Stimulated activated naive B cell treated with anti-CD40 and anti-IgM and Interleukin-4, amounts not matched to agents 10 μg/mL and 1 μg/mL and 100 μg/mL, for 72 hours (primary cell): ENCODE data around the gene CCDC112.
A peak's percentile ranks its signal among the peaks of the same experiment; 100 is the strongest.
"Not testable (repeated sequence)": the region's sequence is repeated elsewhere in the genome, so short reads cannot be mapped to it uniquely, and the experiment has no call there.

Source experiments
- ATAC-seq, 2 donors: fragments of 150-1000 bp; cut with Tn5 transposase; replicated peaks; 2 replicates each; pipeline ENCODE4 v1.10.0; 2021; ENCODE audit warnings: moderate library complexity in 1 of 2
- DNase-seq: peaks from one replicate; pipeline ENCODE4 v3.0.0; 2021
- H3K27ac Mint-ChIP-seq: one replicate; pipeline ENCODE4 v1.8.0; 2022; ENCODE audit warnings: mild to moderate bottlenecking, mixed read lengths
- H3K27me3 Mint-ChIP-seq, 2 donors: one replicate each; pipeline ENCODE4 v1.8.0; 2022; ENCODE audit warnings: mixed read lengths in 2 of 2
- H3K36me3 Mint-ChIP-seq, 2 donors: one replicate each; pipeline ENCODE4 v1.8.0; 2022; ENCODE audit warnings: mixed read lengths in 2 of 2, mild to moderate bottlenecking in 1 of 2
- H3K4me1 Mint-ChIP-seq, 2 donors: one replicate each; pipeline ENCODE4 v1.8.0; 2022; ENCODE audit warnings: mixed read lengths in 2 of 2, mild to moderate bottlenecking in 1 of 2
- H3K4me3 Mint-ChIP-seq, 2 donors: one replicate each; pipeline ENCODE4 v1.8.0; 2022; ENCODE audit warnings: mild to moderate bottlenecking in 2 of 2, mixed read lengths in 2 of 2, moderate library complexity in 1 of 2
- H3K9me3 Mint-ChIP-seq, 2 donors: one replicate each; pipeline ENCODE4 v1.8.0; 2022; ENCODE audit warnings: mixed read lengths in 2 of 2, mild to moderate bottlenecking in 1 of 2

Gene CCDC112

DNA sequence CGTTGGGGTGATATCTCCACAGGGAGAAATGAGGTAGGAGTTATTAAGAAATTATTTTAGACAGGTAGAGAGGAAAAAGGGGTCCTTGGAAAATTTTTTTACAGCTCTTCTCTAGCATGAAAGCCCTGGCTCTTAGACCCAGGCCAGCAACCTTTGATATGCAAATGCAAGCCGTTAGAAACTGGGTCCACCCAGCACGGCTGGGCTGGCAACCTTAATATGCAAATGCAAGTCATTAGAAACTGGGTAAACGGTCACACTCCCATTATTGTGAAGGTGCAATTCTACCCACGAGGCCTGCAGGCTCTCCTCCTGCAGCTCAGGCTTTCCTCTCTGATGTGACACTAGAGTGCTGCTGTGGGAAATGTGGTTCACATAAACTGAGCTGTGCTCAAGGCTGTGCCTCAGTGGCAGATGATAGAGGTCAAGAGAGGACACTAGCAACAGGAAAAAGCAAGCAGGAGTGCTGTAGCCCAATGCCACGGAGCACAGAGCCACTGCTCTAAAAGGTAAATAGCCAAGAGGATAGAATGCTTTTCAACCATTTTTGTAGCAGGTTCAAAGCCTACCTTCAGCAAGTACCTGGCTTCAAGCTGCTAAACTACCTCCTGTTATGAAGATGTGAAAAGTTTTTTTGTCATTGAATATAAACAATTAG lies 32.3 kb upstream of the CCDC112 start:
- Mint-ChIP-seq H3K4me1 (peaks cover 20 to 38% of the 10 kb centered on the region in 2 donors), H3K27me3 (peaks cover 14 to 16% of the 10 kb centered on the region in 2 donors)
- not testable (repeated sequence) for DNase-seq, H3K4me3 Mint-ChIP-seq, H3K27ac Mint-ChIP-seq, H3K36me3 Mint-ChIP-seq, H3K9me3 Mint-ChIP-seq
- peak in 1 of 2 donors; percentile 37 for ATAC-seq

GRCh38 chr5:115325296-115325959 lies 29.0 kb upstream of the CCDC112 start:
- DNase-seq = no peak
- no peaks in the 10 kb centered on the region for H3K36me3 Mint-ChIP-seq
- no peak overlapping the region for H3K27ac Mint-ChIP-seq
- H3K4me1 Mint-ChIP-seq = peaks cover 9 to 18% of the 10 kb centered on the region in 2 donors
- ATAC-seq = no peak
- H3K9me3 Mint-ChIP-seq = peaks cover 0 to 4% of the 10 kb centered on the region in 2 donors
- H3K27me3 Mint-ChIP-seq = peaks cover 16 to 21% of the 10 kb centered on the region in 2 donors
- no peak overlapping the region for H3K4me3 Mint-ChIP-seq

GRCh38 chr5:115324021-115324420 lies 27.6 kb upstream of the CCDC112 start:
- Mint-ChIP-seq H3K9me3 (peaks cover 0 to 3% of the 10 kb centered on the region in 2 donors), H3K36me3 (no peaks in the 10 kb centered on the region), H3K4me1 (peaks cover 5 to 9% of the 10 kb centered on the region in 2 donors), H3K27ac (no peak overlapping the region), H3K27me3 (peaks cover 22 to 27% of the 10 kb centered on the region in 2 donors), H3K4me3 (no peak overlapping the region)
- ATAC-seq (no peak), DNase-seq (no peak)

- no peak overlapping the region for H3K27ac Mint-ChIP-seq
These were observed 26.3 kb upstream of the CCDC112 start for GRCh38 chr5:115322729-115323128.

GRCh38 chr5:115321309-115321708 lies 24.9 kb upstream of the CCDC112 start:
- no peak for DNase-seq

More at GRCh38 chr5:115322729-115323128, 26.3 kb upstream of the CCDC112 start:
- Mint-ChIP-seq H3K4me3 (no peak overlapping the region), H3K36me3 (no peaks in the 10 kb centered on the region), H3K4me1 (no peaks in the 10 kb centered on the region), H3K27me3 (peaks cover 19 to 27% of the 10 kb centered on the region in 2 donors), H3K9me3 (peaks cover 0 to 3% of the 10 kb centered on the region in 2 donors)
- DNase-seq (no peak), ATAC-seq (no peak)

DNA sequence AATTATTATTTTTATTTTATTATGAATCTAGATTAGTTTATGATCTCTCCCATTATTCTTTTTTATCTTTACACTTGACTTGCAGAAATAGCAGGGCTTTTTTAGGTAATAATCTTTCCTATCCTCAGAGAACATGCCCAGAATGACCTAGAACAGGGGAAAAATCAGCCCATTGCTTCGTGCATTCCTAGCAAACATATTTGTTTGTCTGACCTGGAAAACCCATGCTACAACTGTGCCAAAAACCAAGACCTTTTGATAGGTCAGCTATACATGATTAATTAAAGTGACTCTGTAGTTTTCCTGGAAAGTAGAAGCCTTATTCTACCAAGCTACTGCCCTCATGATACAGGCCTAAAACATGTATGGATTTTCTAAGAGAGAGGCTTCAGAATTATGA lies 24.1 kb upstream of the CCDC112 start:
- H3K9me3 Mint-ChIP-seq = peaks cover 0 to 3% of the 10 kb centered on the region in 2 donors
- H3K27ac Mint-ChIP-seq = no peak overlapping the region
- H3K36me3 Mint-ChIP-seq = no peaks in the 10 kb centered on the region
- no peaks in the 10 kb centered on the region for H3K4me1 Mint-ChIP-seq
- H3K27me3 Mint-ChIP-seq = peaks cover 15 to 41% of the 10 kb centered on the region in 2 donors
- no peak overlapping the region for H3K4me3 Mint-ChIP-seq
- ATAC-seq (no peak), DNase-seq (no peak)

More at GRCh38 chr5:115321309-115321708, 24.9 kb upstream of the CCDC112 start:
- H3K4me3 Mint-ChIP-seq = no peak overlapping the region
- no peak overlapping the region for H3K27ac Mint-ChIP-seq
- no peaks in the 10 kb centered on the region for H3K4me1 Mint-ChIP-seq
- peaks cover 0 to 3% of the 10 kb centered on the region in 2 donors for H3K9me3 Mint-ChIP-seq
- ATAC-seq = no peak
- H3K27me3 Mint-ChIP-seq = peaks cover 19 to 37% of the 10 kb centered on the region in 2 donors
- H3K36me3 Mint-ChIP-seq = no peaks in the 10 kb centered on the region

- H3K27ac Mint-ChIP-seq = no peak overlapping the region
These were observed 23.6 kb upstream of the CCDC112 start for GRCh38 chr5:115320006-115320405.

DNA sequence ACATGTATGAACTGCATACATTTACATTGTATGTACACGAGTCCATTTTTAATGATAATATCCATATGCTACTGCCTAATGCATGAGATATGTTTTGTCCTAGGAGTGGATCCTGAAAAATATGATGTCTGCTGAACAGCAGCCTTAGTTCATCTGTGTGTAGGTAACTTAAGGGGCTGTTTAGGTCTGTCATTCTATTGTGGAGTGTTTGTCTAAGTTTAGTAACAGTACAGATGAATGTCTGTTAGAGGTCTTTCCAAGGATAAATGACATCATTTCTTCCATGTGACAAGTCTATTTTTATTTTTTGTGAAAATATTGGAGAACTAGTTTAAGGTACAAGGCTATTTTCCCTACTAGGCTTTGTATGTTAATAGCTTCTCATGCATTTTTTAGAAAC lies 22.6 kb upstream of the CCDC112 start:
- H3K27ac Mint-ChIP-seq = no peak overlapping the region
- no peaks in the 10 kb centered on the region for H3K4me1 Mint-ChIP-seq
- no peaks in the 10 kb centered on the region for H3K36me3 Mint-ChIP-seq
- H3K9me3 Mint-ChIP-seq = peaks cover 0 to 3% of the 10 kb centered on the region in 2 donors
- peaks cover 8 to 29% of the 10 kb centered on the region in 2 donors for H3K27me3 Mint-ChIP-seq
- H3K4me3 Mint-ChIP-seq = no peak overlapping the region
- no peak for ATAC-seq
- DNase-seq = no peak

More at GRCh38 chr5:115320006-115320405, 23.6 kb upstream of the CCDC112 start:
- no peaks in the 10 kb centered on the region for H3K36me3 Mint-ChIP-seq
- H3K9me3 Mint-ChIP-seq = peaks cover 0 to 3% of the 10 kb centered on the region in 2 donors
- H3K4me1 Mint-ChIP-seq = no peaks in the 10 kb centered on the region
- ATAC-seq = no peak
- no peak for DNase-seq
- H3K27me3 Mint-ChIP-seq = peaks cover 15 to 39% of the 10 kb centered on the region in 2 donors
- H3K4me3 Mint-ChIP-seq = no peak overlapping the region

GRCh38 chr5:115317736-115318135 lies 21.3 kb upstream of the CCDC112 start:
- Mint-ChIP-seq H3K27me3 (peaks cover 6 to 23% of the 10 kb centered on the region in 2 donors), H3K9me3 (peaks cover 0 to 2% of the 10 kb centered on the region in 2 donors), H3K36me3 (no peaks in the 10 kb centered on the region), H3K4me3 (no peak overlapping the region), H3K4me1 (no peaks in the 10 kb centered on the region), H3K27ac (no peak overlapping the region)
- DNase-seq (no peak), ATAC-seq (no peak)

GRCh38 chr5:115317320-115317719 lies 20.9 kb upstream of the CCDC112 start:
- Mint-ChIP-seq H3K27ac (no peak overlapping the region), H3K4me1 (no peaks in the 10 kb centered on the region), H3K9me3 (no peaks in the 10 kb centered on the region), H3K36me3 (no peaks in the 10 kb centered on the region), H3K27me3 (peaks cover 6 to 20% of the 10 kb centered on the region in 2 donors), H3K4me3 (no peak overlapping the region)
- DNase-seq (no peak), ATAC-seq (no peak)

- Mint-ChIP-seq H3K4me1 (no peaks in the 10 kb centered on the region), H3K9me3 (no peaks in the 10 kb centered on the region), H3K27ac (no peak overlapping the region), H3K36me3 (no peaks in the 10 kb centered on the region), H3K27me3 (peaks cover 4 to 17% of the 10 kb centered on the region in 2 donors), H3K4me3 (no peak overlapping the region)
- ATAC-seq = no peak
- DNase-seq = no peak
These were observed 17.2 kb upstream of the CCDC112 start for GRCh38 chr5:115313632-115314031.

GRCh38 chr5:115313052-115313451 lies 16.6 kb upstream of the CCDC112 start:
- DNase-seq = no peak
- no peaks in the 10 kb centered on the region for H3K9me3 Mint-ChIP-seq
- peaks cover 4 to 23% of the 10 kb centered on the region in 2 donors for H3K27me3 Mint-ChIP-seq
- no peak overlapping the region for H3K4me3 Mint-ChIP-seq
- no peak overlapping the region for H3K27ac Mint-ChIP-seq
- H3K36me3 Mint-ChIP-seq = no peaks in the 10 kb centered on the region
- no peaks in the 10 kb centered on the region for H3K4me1 Mint-ChIP-seq
- peak in 1 of 2 donors; percentile 29 for ATAC-seq

DNA sequence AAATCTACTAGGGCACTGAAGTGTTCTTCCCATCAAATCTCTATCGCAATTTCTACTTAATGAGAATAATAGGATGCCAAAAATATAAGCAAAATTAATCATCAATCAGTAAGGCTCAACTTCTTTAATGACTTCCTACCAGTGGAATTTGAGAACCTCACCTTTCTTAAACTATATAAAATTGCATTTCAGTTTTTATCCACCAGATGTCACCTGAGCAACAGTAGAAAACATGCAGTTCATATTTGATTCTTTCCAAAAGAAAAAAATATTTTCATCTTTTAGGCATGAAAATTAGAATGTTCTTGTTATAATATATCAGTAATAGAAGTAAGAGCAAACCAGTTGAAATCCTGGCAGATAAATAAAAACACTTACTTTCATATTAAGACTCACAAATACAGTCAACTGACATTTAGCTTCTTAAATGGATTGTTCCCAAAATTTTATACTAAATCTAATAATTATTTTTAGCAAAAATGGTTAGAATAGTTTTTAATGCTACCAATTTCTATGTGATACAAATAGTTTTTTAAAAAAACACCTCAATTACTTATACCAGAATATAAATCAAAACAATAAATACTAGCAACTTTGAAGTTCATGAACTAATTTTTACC lies 13.4 kb upstream of the CCDC112 start:
- no peaks in the 10 kb centered on the region for H3K4me1 Mint-ChIP-seq
- H3K36me3 Mint-ChIP-seq = no peaks in the 10 kb centered on the region
- peak in 1 of 2 donors; percentile 46 for ATAC-seq
- DNase-seq = no peak
- peaks cover 4 to 25% of the 10 kb centered on the region in 2 donors for H3K27me3 Mint-ChIP-seq
- no peak overlapping the region for H3K4me3 Mint-ChIP-seq
- H3K9me3 Mint-ChIP-seq = no peaks in the 10 kb centered on the region
- no peak overlapping the region for H3K27ac Mint-ChIP-seq

- Mint-ChIP-seq H3K4me1 (no peaks in the 10 kb centered on the region), H3K27me3 (peaks cover 8 to 29% of the 10 kb centered on the region in 2 donors), H3K36me3 (no peaks in the 10 kb centered on the region), H3K4me3 (no peak overlapping the region), H3K27ac (no peak overlapping the region), H3K9me3 (no peaks in the 10 kb centered on the region)
- ATAC-seq (no peak), DNase-seq (no peak)
These were observed 12.4 kb upstream of the CCDC112 start for GRCh38 chr5:115308815-115309214.
